GM18873 (cell line): Measurements from ENCODE around the gene SERPINA12.
"Not testable (repeated sequence)": the region's sequence is repeated elsewhere in the genome, so short reads cannot be mapped to it uniquely, and the experiment has no call there.

Experiments
- ATAC-seq: cut with Tn5 transposase; IDR thresholded peaks from one replicate; pipeline ENCODE4 v1.9.1; 2021; ENCODE audit warnings: mild to moderate bottlenecking, moderate library complexity, moderate number of reproducible peaks; ENCODE audit not compliant: unreplicated experiment, low FRiP score

The SERPINA12 gene

GRCh38 chr14:94538070-94538740 is 28.9 kb upstream of the SERPINA12 start:
- no peak for ATAC-seq

GRCh38 chr14:94536836-94537235 is 27.6 kb upstream of the SERPINA12 start:
- ATAC-seq, result no peak

- ATAC-seq, result no peak
Observed at GRCh38 chr14:94535506-94535905, 26.2 kb upstream of the SERPINA12 start.

GRCh38 chr14:94532447-94532846 is 23.2 kb upstream of the SERPINA12 start:
- ATAC-seq, result no peak

- no peak for ATAC-seq
Observed at GRCh38 chr14:94531187-94531586, 21.9 kb upstream of the SERPINA12 start.

- no peak for ATAC-seq
Observed at GRCh38 chr14:94524093-94524492, 14.8 kb upstream of the SERPINA12 start.

GRCh38 chr14:94523265-94523664 is 14.0 kb upstream of the SERPINA12 start:
- ATAC-seq, result no peak

- ATAC-seq, result no peak
Observed at GRCh38 chr14:94522115-94522724, 13.0 kb upstream of the SERPINA12 start.

GRCh38 chr14:94521375-94522114 is 12.3 kb upstream of the SERPINA12 start:
- ATAC-seq, result no peak

- no peak for ATAC-seq
Observed at GRCh38 chr14:94517641-94518257, 8.5 kb upstream of the SERPINA12 start.

GRCh38 chr14:94517248-94517640 is 8.0 kb upstream of the SERPINA12 start:
- ATAC-seq, result no peak

GRCh38 chr14:94515856-94516255 is 6.6 kb upstream of the SERPINA12 start:
- ATAC-seq, result no peak

GRCh38 chr14:94515426-94515825 is 6.2 kb upstream of the SERPINA12 start:
- ATAC-seq, result no peak

GRCh38 chr14:94514351-94514750 is 5.1 kb upstream of the SERPINA12 start:
- ATAC-seq, result no peak

- not testable (repeated sequence) for ATAC-seq
Observed at GRCh38 chr14:94510481-94510880, 1.2 kb upstream of the SERPINA12 start.

- no peak for ATAC-seq
Observed at GRCh38 chr14:94505641-94506040, 3.6 kb downstream of the SERPINA12 start.

- no peak for ATAC-seq
Observed at GRCh38 chr14:94505206-94505605, 4.1 kb downstream of the SERPINA12 start.

GRCh38 chr14:94501588-94502516 is 7.4 kb downstream of the SERPINA12 start:
- ATAC-seq, result no peak

- no peak for ATAC-seq
Observed at GRCh38 chr14:94500264-94500663, 9.0 kb downstream of the SERPINA12 start.

- no peak for ATAC-seq
Observed at GRCh38 chr14:94499673-94500072, 9.6 kb downstream of the SERPINA12 start.
